H1 (cell line): ENCODE results near the gene C19orf44. TPM values are rescaled to one million over a fixed set of nuclear protein-coding genes. Genes with fewer than 3 reads are reported as not detected.

Source experiments
- CTCF ChIA-PET: fragments of 300-600 bp; sonication (Branson Sonifier 250); formaldehyde crosslinking; loops from one replicate; lab custom pipeline; 2021; ENCODE audit not compliant: partially characterized antibody; lab: Charles Lee
- POLR2A ChIA-PET: fragments of 300-600 bp; sonication (Branson Sonifier 250); formaldehyde crosslinking; loops from one replicate; lab custom pipeline; 2021; ENCODE audit warnings: inconsistent platforms; ENCODE audit not compliant: partially characterized antibody; lab: Charles Lee
- DNase-seq, 2 experiments: peaks; one replicate each; pipeline versions ENCODE4 v3.0.0 to v3.0.0-alpha.2; 2010 to 2022; ENCODE audit warnings: low spot score in 2 of 2, low read depth in 1 of 2, mixed read lengths in 1 of 2
- FAIRE-seq: peaks from 2 replicates; lab custom pipeline; 2011; peaks lifted over from hg19 to GRCh38; lab: Jason Lieb, UNC
- H2AFZ ChIP-seq: 2 replicates; pipeline ENCODE4 v1.8.1; 2012; ENCODE audit warnings: low read length, inconsistent platforms
- H2AK5ac ChIP-seq: 2 replicates; pipeline ENCODE4 v1.6.1; 2013; ENCODE audit warnings: low read depth, low read length
- H2BK120ac ChIP-seq: replicated peaks from 2 replicates; pipeline ENCODE3; 2013; ENCODE audit warnings: low read depth, low read length, inconsistent platforms
- H2BK12ac ChIP-seq: 2 replicates; pipeline ENCODE4 v1.6.1; 2013; ENCODE audit warnings: low read depth, low read length
- H2BK15ac ChIP-seq: 2 replicates; pipeline ENCODE4 v1.6.1; 2013; ENCODE audit warnings: low read length
- H2BK20ac ChIP-seq: 2 replicates; pipeline ENCODE4 v1.6.1; 2013; ENCODE audit warnings: low read length
- H2BK5ac ChIP-seq: 2 replicates; pipeline ENCODE4 v1.6.1; 2013; ENCODE audit warnings: low read depth, low read length
- H3K14ac ChIP-seq: 2 replicates; pipeline ENCODE4 v1.6.1; 2013; ENCODE audit warnings: inconsistent platforms; ENCODE audit not compliant: insufficient read length
- H3K18ac ChIP-seq: 2 replicates; pipeline ENCODE4 v1.6.1; 2013; ENCODE audit warnings: low read length; ENCODE audit errors: extremely low read depth
- H3K23ac ChIP-seq: 2 replicates; pipeline ENCODE4 v1.6.1; 2013; ENCODE audit warnings: inconsistent platforms; ENCODE audit not compliant: insufficient read length
- H3K23me2 ChIP-seq: 2 replicates; pipeline ENCODE4 v1.6.1; 2013; ENCODE audit warnings: low read depth, low read length
- H3K27ac ChIP-seq: 2 replicates; pipeline ENCODE4 v1.6.1; 2011; ENCODE audit warnings: low read depth, low read length, inconsistent platforms
- H3K27me3 ChIP-seq, 4 experiments: replicated peaks in 1 of 4; 1 replicate in 1 of 4; 2 replicates in 3 of 4; pipeline versions ENCODE4 v1.6.1 to v1.8.1; 2011 to 2013; ENCODE audit warnings: low read length in 3 of 4, mild to moderate bottlenecking in 3 of 4, inconsistent platforms in 2 of 4, mixed read lengths in 2 of 4, moderate library complexity in 1 of 4; ENCODE audit not compliant: control insufficient read depth in 3 of 4, insufficient read depth in 3 of 4; ENCODE audit errors: extremely low read depth in 1 of 4
- H3K36me3 ChIP-seq, 4 experiments: 2 replicates each; pipeline versions ENCODE4 v1.6.1 to v1.8.1; 2011 to 2013; ENCODE audit warnings: mild to moderate bottlenecking in 4 of 4, low read length in 3 of 4, moderate library complexity in 2 of 4, control low read depth in 1 of 4, inconsistent platforms in 1 of 4; ENCODE audit not compliant: insufficient read depth in 4 of 4, control insufficient read depth in 2 of 4
- H3K4ac ChIP-seq: replicated peaks from 2 replicates; pipeline ENCODE3; 2013; ENCODE audit warnings: low read length, low read depth, mixed read lengths, inconsistent platforms; ENCODE audit not compliant: insufficient read length
- H3K4me1 ChIP-seq, 4 experiments: replicated peaks in 1 of 4; 1 replicate in 1 of 4; 2 replicates in 3 of 4; pipeline versions ENCODE4 v1.6.1 to v1.8.1; 2011 to 2013; ENCODE audit warnings: low read length in 3 of 4, inconsistent platforms in 2 of 4, mixed read lengths in 1 of 4; ENCODE audit not compliant: insufficient read depth in 4 of 4, control insufficient read depth in 3 of 4
- H3K4me2 ChIP-seq, 2 experiments: 2 replicates each; pipeline versions ENCODE4 v1.6.1 to v1.8.1; 2011 to 2013; ENCODE audit warnings: low read depth in 2 of 2, low read length in 2 of 2, control low read depth in 1 of 2, inconsistent platforms in 1 of 2, mild to moderate bottlenecking in 1 of 2; ENCODE audit not compliant: insufficient read depth in 1 of 2
- H3K4me3 ChIP-seq, 4 experiments: fragments of 200-600, 300-600 bp in 1 of 4; sonication (generic), shearing (Covaris generic), sonication (Bioruptor Twin) in 1 of 4; 2 replicates each; pipeline versions ENCODE4 v1.5.1 to v1.8.1; 2011 to 2016; ENCODE audit warnings: low read length in 4 of 4, low read depth in 3 of 4, control low read depth in 2 of 4, inconsistent platforms in 2 of 4, mild to moderate bottlenecking in 2 of 4, mixed read lengths in 1 of 4, moderate library complexity in 1 of 4; ENCODE audit not compliant: insufficient read depth in 2 of 4; ENCODE audit errors: extremely low read depth in 1 of 4
- H3K56ac ChIP-seq: replicated peaks from 2 replicates; pipeline ENCODE3; 2013; ENCODE audit warnings: low read depth, mild to moderate bottlenecking, mixed read lengths, low read length, inconsistent platforms; ENCODE audit not compliant: insufficient read length
- H3K79me1 ChIP-seq: 2 replicates; pipeline ENCODE4 v1.6.1; 2013; ENCODE audit warnings: low read depth, low read length, control low read depth
- H3K79me2 ChIP-seq, 2 experiments: 2 replicates each; pipeline versions ENCODE4 v1.6.1 to v1.8.1; 2012 to 2013; ENCODE audit warnings: low read length in 2 of 2, mild to moderate bottlenecking in 2 of 2, inconsistent platforms in 1 of 2; ENCODE audit not compliant: insufficient read depth in 2 of 2, control insufficient read depth in 1 of 2
- H3K9ac ChIP-seq, 4 experiments: replicated peaks in 1 of 4; 1 replicate in 1 of 4; 2 replicates in 3 of 4; pipeline versions ENCODE4 v1.6.1 to v1.8.1; 2011 to 2013; ENCODE audit warnings: low read depth in 3 of 4, low read length in 3 of 4, control low read depth in 2 of 4, mild to moderate bottlenecking in 2 of 4, moderate library complexity in 2 of 4, inconsistent platforms in 1 of 4; ENCODE audit errors: extremely low read depth in 1 of 4
- H3K9me3 ChIP-seq, 2 experiments: 2 replicates each; pipeline versions ENCODE4 v1.6.1 to v1.8.1; 2012 to 2013; ENCODE audit warnings: mild to moderate bottlenecking in 2 of 2, moderate library complexity in 2 of 2, control low read depth in 1 of 2, inconsistent platforms in 1 of 2, low read depth in 1 of 2, low read length in 1 of 2, mixed read lengths in 1 of 2; ENCODE audit not compliant: insufficient read depth in 2 of 2
- H4K20me1 ChIP-seq, 2 experiments: replicated peaks in 1 of 2; 2 replicates each; pipeline versions ENCODE3 to v1.8.1; 2011 to 2013; ENCODE audit warnings: inconsistent platforms in 2 of 2, low read length in 2 of 2, mild to moderate bottlenecking in 1 of 2; ENCODE audit not compliant: insufficient read depth in 2 of 2, control insufficient read depth in 1 of 2
- H4K5ac ChIP-seq: 2 replicates; pipeline ENCODE4 v1.6.1; 2013; ENCODE audit warnings: low read length, low read depth, mixed read lengths, inconsistent platforms; ENCODE audit not compliant: insufficient read length
- H4K8ac ChIP-seq: 2 replicates; pipeline ENCODE4 v1.8.0; 2013; ENCODE audit warnings: mild to moderate bottlenecking, moderate library complexity, low read length, inconsistent platforms; ENCODE audit not compliant: insufficient read depth; ENCODE audit errors: extremely low read depth
- H4K91ac ChIP-seq: replicated peaks from 2 replicates; pipeline ENCODE3; 2013; ENCODE audit warnings: low read length, mixed read lengths, inconsistent platforms; ENCODE audit not compliant: insufficient read length
- HDAC6 ChIP-seq: IDR thresholded peaks from one replicate; pipeline ENCODE4 v1.7.1; 2012; ENCODE audit warnings: low read depth, mild to moderate bottlenecking, inconsistent platforms, low read length, moderate library complexity
- MAFK ChIP-seq: IDR thresholded peaks from 2 replicates; pipeline ENCODE4 v1.6.1; 2012; ENCODE audit warnings: low read depth, mild to moderate bottlenecking, improper control_type of control experiment, low read length
- NANOG ChIP-seq: IDR thresholded peaks from 2 replicates; pipeline ENCODE4 v1.6.1; 2011; ENCODE audit warnings: low read length, low read depth, mild to moderate bottlenecking, inconsistent platforms; ENCODE audit not compliant: insufficient read depth, poor library complexity, severe bottlenecking
- RFX5 ChIP-seq: IDR thresholded peaks from 2 replicates; pipeline ENCODE4 v1.6.1; 2011; ENCODE audit warnings: low read depth, low read length, improper control_type of control experiment, borderline replicate concordance
- RXRA ChIP-seq: IDR thresholded peaks from 2 replicates; pipeline ENCODE4 v1.6.1; 2011; ENCODE audit warnings: low read depth, mild to moderate bottlenecking, low read length, moderate library complexity; ENCODE audit not compliant: insufficient read depth
- TAF7 ChIP-seq: optimal IDR thresholded peaks from 2 replicates; pipeline ENCODE3; 2011; ENCODE audit warnings: low read depth, mild to moderate bottlenecking, inconsistent platforms, low read length, moderate library complexity, borderline replicate concordance
- TBP ChIP-seq: IDR thresholded peaks from 2 replicates; pipeline ENCODE4 v1.6.1; 2011; ENCODE audit warnings: low read depth, low read length, improper control_type of control experiment
- ZNF274 ChIP-seq: IDR thresholded peaks from 2 replicates; pipeline ENCODE4 v1.7.0; 2012; ENCODE audit warnings: low read length, borderline replicate concordance; ENCODE audit errors: extremely low read depth
- WGBS, 2 experiments: shearing (Covaris generic) in 1 of 2; methylation state at CpG; one replicate each; pipeline versions ENCODE4 v1.1.6 to v1.1.7; 2013 to 2015; ENCODE audit warnings: low lambda C conversion rate in 2 of 2, mixed read lengths in 2 of 2, inconsistent platforms in 1 of 2, low coverage in 1 of 2, missing lambda C conversion rate in 1 of 2; ENCODE audit not compliant: insufficient replicate concordance in 2 of 2, insufficient coverage in 1 of 2, insufficient read length in 1 of 2; ENCODE audit errors: extremely low coverage in 1 of 2, missing lambda C conversion rate in 1 of 2; 5-methylcytosine and 5-hydroxymethylcytosine counted together
- polyA plus RNA-seq, 7 experiments: library from polyadenylated mRNA; depleted of rRNA in 3 of 7; stranded (reverse) in 5 of 7; unstranded in 2 of 7; fragments of >200 nt in 5 of 7; fragments of 200-250 nt in 2 of 7; gene quantifications; 1 replicate in 5 of 7; 2 replicates in 1 of 7; 4 replicates in 1 of 7; pipeline versions ENCODE4 v1.2.1 to v1.2.3, GENCODE V29; 2011 to 2013; ENCODE audit warnings: missing spikeins in 2 of 7, mixed read lengths in 2 of 7
- total RNA-seq: library from RNA; stranded (reverse); fragmentation: NEBNext Ultra II Directional; extraction: Animal tissue kit (Norgen Biotek cat#: 25700); gene quantifications from 2 replicates; pipeline ENCODE4 v1.2.1, GENCODE V29; 2021

C19orf44 gene
- total and polyA plus RNA-seq, 2 of the 8 experiments (the other 6 are each of a cell fraction or from before 2014, with no cell fraction given) = 2.1 to 4.5 TPM

DNA sequence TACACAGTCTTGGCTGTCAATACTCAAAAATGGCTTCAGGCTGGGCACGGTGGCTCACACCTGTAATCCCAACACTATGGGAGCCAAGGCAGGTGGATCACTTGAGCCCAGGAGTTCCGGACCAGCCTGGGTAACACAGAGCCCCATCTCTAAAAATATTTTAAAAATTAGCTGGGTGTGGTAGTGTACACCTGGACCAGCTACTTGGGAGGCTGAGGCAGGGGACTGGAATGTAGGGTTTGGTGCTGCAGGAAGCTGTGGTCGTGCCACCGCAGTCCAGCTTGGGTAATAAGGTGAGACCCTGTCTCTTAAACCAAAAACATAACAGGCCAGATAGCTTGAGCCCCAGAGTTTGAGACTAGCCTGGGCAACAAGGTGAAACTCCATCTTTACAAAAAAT is 52.8 kb downstream of the C19orf44 start:
- WGBS, 2 experiments = 92% methylated on average over 4 of the region's 4 CpGs; no CpG with 5 or more reads in 1 of the 2 experiments
- Histone ChIP-seq H2BK120ac (no peak overlapping the region), H2BK12ac (no peak overlapping the region), H2BK15ac (no peak overlapping the region), H3K4me2 (no peak overlapping the region), H2AFZ (no peak overlapping the region), H4K5ac (no peak overlapping the region), H3K4me1 (no peaks in the 10 kb centered on the region), H3K18ac (no peak overlapping the region), H3K23me2 (no peaks in the 10 kb centered on the region), H2AK5ac (no peak overlapping the region), H4K20me1 (peaks cover 0 to 3% of the 10 kb centered on the region in 2 experiments), H3K4ac (no peak overlapping the region), H3K4me3 (no peak overlapping the region), H3K79me1 (no peaks in the 10 kb centered on the region; the same call in 1 of the 2 replicates), H3K27ac (no peak overlapping the region), H4K8ac (no peak overlapping the region), H3K9me3 (no peaks in the 10 kb centered on the region), H3K56ac (no peak overlapping the region), H3K23ac (no peak overlapping the region), H3K9ac (no peak overlapping the region), H3K36me3 (peaks cover 0 to 11% (median 9%) of the 10 kb centered on the region in 4 experiments; a peak in 6 of 8 replicates), H3K27me3 (no peaks in the 10 kb centered on the region), H3K79me2 (peaks cover 0 to 3% of the 10 kb centered on the region in 2 experiments; a peak in 2 of 4 replicates), H3K14ac (no peak overlapping the region), H2BK20ac (no peak overlapping the region), H4K91ac (no peak overlapping the region), H2BK5ac (no peak overlapping the region)
- TF ChIP-seq ZNF274 = no peak
- TF ChIP-seq RFX5 = no peak
- no peak for TF ChIP-seq HDAC6
- TF ChIP-seq TAF7 = no peak
- no peak for TF ChIP-seq TBP
- TF ChIP-seq NANOG = no peak
- no peak for TF ChIP-seq MAFK
- TF ChIP-seq RXRA = no peak
- CTCF ChIA-PET = interaction anchor here (1.2 to 1.6 kb wide), 3 partner anchors 13 to 131 kb away, joined by 3 to 4 read pairs (median 3); no protein-coding TSS in a partner anchor
- no peak for DNase-seq
- no peak for FAIRE-seq
- POLR2A ChIA-PET = interaction anchor here (0.8 to 2.1 kb wide), 5 partner anchors 9 to 102 kb away, joined by 3 to 5 read pairs (median 3); partner anchors contain the start of genes C19orf44 and CALR3
